ENCODE results near the gene BPIFA3.
A peak's percentile ranks its signal among the peaks of the same experiment; 100 is the strongest.

BPIFA3 gene

DNA sequence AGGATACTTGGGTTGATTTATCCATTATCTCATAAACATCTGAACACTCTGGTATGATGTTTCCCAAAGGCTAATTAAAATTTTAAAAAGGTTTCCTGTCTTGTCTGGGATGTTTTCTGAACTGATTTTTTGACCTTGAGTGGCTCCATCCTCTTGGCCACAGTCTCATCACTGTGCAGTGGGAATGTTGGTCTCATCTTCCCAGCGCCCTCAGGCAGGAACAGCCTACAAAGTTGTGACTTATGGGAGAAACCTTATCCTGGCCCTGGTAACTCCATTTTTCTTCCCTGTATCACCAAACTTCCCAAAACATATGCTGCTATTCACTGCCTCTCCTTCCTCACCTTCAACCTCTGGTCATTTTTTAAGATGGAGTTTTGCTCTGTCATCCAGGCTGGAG, 6.8 kb upstream of the BPIFA3 start:
- H3K4me2 ChIP-seq, result no peak overlapping the region
- no peak overlapping the region for H3K9ac ChIP-seq
- no peak for TF ChIP-seq Cebpa-rat (IDR thresholded peaks at IDR 0.05)
- no peaks in the 10 kb centered on the region for H3K27me3 ChIP-seq
- no peak overlapping the region for H3K27ac ChIP-seq
- no peaks in the 10 kb centered on the region for H3K4me1 ChIP-seq
- H3K36me3 ChIP-seq, result no peaks in the 10 kb centered on the region
- H3K4me3 ChIP-seq, result no peak overlapping the region
- H4K20me1 ChIP-seq, result no peaks in the 10 kb centered on the region; the same call in 1 of the 2 replicates
- no peaks in the 10 kb centered on the region for H3K9me3 ChIP-seq

DNA sequence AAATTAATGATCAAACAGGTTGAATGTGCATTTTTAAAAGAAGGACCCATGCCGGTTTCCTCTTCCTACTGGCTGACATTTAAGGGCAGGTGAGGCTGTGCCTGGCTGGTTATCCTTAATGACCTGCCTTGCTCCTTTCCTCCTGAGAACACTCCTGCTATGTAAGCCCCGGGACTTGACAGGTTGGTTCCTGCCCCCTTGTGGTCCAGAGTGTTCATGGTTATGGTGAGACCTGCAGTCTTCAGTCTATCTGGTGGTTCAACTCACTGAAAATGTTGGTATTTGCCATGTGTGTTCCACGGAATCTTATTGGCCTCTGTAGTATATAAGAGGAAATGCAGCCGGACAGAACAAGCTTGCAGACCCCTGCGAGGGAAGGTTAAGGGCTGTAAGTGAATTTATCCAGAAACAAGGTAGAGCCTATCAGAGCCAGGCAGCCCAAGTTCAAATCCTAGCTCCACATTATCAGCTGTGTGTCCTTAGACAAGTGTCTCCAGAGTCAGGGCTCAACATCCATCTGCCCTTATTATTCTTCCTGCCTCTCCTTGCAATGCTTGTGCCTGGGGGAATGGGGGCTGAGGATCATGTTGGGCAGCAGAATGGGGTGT, 5.2 kb upstream of the BPIFA3 start:
- H3K4me3 ChIP-seq, result no peak overlapping the region
- no peaks in the 10 kb centered on the region; the same call in 1 of the 2 replicates for H4K20me1 ChIP-seq
- no peaks in the 10 kb centered on the region for H3K4me1 ChIP-seq
- H3K27me3 ChIP-seq, result no peaks in the 10 kb centered on the region
- no peak overlapping the region for H3K4me2 ChIP-seq
- H3K9me3 ChIP-seq, result no peaks in the 10 kb centered on the region
- H3K9ac ChIP-seq, result no peak overlapping the region
- no peak for TF ChIP-seq Cebpa-rat (IDR thresholded peaks at IDR 0.05)
- no peaks in the 10 kb centered on the region for H3K36me3 ChIP-seq
- no peak overlapping the region for H3K27ac ChIP-seq

DNA sequence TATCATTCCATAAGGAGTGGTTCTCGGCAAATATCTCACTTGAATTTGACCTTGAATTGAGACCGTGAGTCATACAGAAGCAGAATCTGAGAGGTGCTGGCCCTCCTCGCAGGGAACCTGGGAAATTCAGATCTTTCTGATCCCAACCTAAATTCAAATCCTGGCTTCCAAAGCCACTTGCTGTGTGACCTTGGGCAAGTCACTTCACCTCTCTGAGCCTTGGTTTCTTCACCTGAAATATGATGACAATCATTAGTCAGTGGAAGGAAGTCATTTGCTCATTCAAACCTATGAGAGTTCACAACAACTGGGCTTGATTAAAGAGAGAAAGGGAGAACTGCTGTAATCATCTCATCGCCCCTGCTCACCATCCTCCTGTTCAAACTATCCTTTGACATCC, 7.2 kb downstream of the BPIFA3 start:
- Histone ChIP-seq H3K36me3 (no peaks in the 10 kb centered on the region), H3K9me3 (no peaks in the 10 kb centered on the region), H3K27ac (no peak overlapping the region), H3K9ac (no peak overlapping the region), H4K20me1 (no peaks in the 10 kb centered on the region), H3K27me3 (no peaks in the 10 kb centered on the region), H3K4me2 (no peak overlapping the region), H3K4me1 (peaks cover 7% of the 10 kb centered on the region), H3K4me3 (no peak overlapping the region)
- TF ChIP-seq Cebpa-rat (IDR thresholded peaks at IDR 0.05), result no peak

DNA sequence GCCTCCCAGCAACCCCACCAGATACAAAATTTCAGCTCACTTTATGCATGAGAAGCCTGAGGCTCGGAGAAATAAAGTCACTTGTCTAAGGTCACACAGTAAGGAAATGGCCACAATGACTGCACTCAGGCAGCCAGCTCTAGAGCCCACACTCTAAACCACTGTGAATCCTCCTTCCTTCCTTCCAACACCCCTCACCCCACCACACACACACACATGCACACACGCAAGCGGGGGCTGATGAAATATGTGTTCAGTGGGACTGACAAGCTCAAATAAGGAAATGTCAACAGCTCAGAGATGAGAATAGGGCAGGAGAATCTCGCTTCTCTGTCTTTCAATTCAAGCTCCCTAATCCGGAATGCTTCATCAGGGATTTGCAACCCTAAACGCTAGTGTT, 12.7 kb downstream of the BPIFA3 start:
- Histone ChIP-seq H3K9me3 (no peaks in the 10 kb centered on the region), H3K27me3 (no peaks in the 10 kb centered on the region), H3K9ac (peak overlapping the region; percentile 60; the same call in 1 of the 2 replicates), H3K36me3 (no peaks in the 10 kb centered on the region), H3K27ac (peak overlapping the region; percentile 73), H3K4me1 (peaks cover 46% of the 10 kb centered on the region), H3K4me2 (peak overlapping the region; percentile 82), H3K4me3 (peak overlapping the region; percentile 17; the same call in 1 of the 2 replicates), H4K20me1 (no peaks in the 10 kb centered on the region)
- peak; percentile 21; the same call in 1 of the 2 replicates for TF ChIP-seq Cebpa-rat (IDR thresholded peaks at IDR 0.05)

DNA sequence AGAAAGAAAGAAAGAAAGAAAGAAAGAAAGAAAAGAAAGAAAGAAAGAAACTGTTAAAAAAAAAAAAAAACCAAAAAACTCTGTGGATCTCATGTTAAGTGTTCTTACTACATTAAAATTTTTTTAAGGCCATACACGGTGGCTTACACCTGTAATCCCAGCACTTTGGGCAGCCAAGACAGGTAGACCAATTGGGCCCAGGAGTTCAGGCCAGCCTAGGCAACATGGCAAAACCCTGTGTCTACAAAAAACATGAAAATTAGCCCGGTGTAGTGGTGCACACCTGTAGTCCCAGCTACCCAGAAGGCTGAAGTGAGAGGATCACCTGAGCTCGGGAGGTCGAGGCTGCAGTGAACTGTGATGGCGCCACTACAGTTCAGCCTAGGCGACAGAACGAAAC, 14.1 kb downstream of the BPIFA3 start:
- Histone ChIP-seq H3K9me3 (no peaks in the 10 kb centered on the region), H3K36me3 (no peaks in the 10 kb centered on the region), H3K4me1 (peaks cover 46% of the 10 kb centered on the region), H3K9ac (no peak overlapping the region), H3K27ac (no peak overlapping the region), H4K20me1 (no peaks in the 10 kb centered on the region), H3K27me3 (no peaks in the 10 kb centered on the region), H3K4me3 (no peak overlapping the region), H3K4me2 (peak overlapping the region; percentile 51)
- TF ChIP-seq Cebpa-rat (IDR thresholded peaks at IDR 0.05), result no peak

DNA sequence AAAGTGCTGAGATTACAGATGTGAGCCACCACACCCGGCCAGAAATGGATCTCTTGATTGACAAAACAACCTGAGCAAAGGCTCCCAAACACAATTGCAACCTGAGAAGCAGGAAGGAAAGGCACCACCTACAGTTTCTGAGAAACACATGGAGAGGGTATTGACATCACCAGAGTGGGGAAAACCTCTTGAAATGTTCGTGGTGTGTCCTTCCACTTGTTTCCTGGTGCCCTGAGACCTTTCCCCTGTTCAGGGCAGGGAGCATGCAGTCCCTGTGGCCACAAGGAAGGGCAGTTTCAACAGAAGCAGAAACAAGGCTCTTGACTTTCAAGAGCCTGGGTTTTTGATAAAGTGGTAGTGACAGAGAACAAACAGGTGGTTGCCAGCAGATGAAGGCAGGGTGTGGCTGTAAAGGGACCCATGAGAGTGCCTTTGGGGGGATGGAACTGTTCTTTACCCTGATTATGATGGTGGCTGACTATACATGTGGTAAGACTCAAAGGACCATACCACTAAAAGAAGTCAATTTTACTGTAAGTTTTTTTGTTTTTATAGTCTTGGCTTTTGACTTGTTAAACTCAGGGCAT, 15.4 kb downstream of the BPIFA3 start:
- Histone ChIP-seq H3K4me3 (no peak overlapping the region), H3K27me3 (no peaks in the 10 kb centered on the region), H3K27ac (no peak overlapping the region), H3K36me3 (no peaks in the 10 kb centered on the region), H3K4me2 (no peak overlapping the region), H3K9me3 (no peaks in the 10 kb centered on the region), H3K9ac (no peak overlapping the region), H4K20me1 (no peaks in the 10 kb centered on the region), H3K4me1 (peaks cover 46% of the 10 kb centered on the region)
- TF ChIP-seq Cebpa-rat (IDR thresholded peaks at IDR 0.05), result no peak

DNA sequence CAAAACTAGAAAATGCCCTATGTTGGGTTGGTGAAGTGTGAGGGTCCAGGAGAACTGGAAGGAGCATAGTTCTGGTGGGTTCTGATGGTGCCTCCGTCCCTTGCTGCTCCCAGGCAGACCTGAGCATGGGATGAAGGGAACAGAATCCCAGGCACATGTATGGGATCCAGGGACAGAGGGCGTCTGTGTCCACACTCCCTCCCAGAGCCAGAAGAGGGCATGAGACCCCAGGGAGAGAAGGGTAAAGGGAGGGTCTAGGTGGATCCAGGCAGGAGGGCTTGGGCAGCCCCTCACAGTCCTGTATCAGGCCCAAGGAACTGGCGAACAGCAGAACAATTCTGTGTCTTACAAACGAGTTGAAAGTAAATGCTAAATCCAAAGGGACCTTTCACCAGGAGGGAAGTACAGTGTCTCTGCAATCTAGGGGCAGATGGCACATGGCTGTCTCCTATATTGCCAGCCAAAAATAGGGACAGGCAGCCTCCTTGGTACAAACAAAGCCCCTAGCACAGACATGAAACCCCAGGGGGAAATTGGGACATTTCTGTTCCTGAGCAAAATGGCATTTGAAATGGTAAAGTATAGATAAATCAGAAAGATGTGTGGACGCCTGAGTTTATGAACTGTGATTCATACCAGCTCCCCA, 16.1 kb downstream of the BPIFA3 start:
- Histone ChIP-seq H4K20me1 (no peaks in the 10 kb centered on the region), H3K9me3 (no peaks in the 10 kb centered on the region)
- no peak for TF ChIP-seq Cebpa-rat (IDR thresholded peaks at IDR 0.05)

DNA sequence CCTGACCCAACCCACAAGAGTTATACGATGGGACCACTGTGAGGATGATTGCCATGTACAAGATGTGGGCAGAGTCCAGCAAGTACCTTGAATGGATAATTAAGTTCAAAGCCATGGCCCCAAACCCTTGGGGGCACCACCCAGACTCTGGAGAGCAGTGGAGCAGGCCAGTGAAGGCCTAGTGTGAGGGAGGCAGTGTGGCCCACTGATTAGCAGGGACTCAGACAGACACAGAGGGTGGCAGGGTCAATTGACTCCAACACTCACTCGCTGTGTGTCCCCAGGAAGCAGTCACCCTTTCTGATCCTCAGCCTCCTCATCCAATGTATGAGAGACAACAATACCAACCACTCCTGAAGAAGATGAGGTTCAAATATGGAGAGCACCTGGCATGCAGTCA, 16.9 kb downstream of the BPIFA3 start:
- TF ChIP-seq Cebpa-rat (IDR thresholded peaks at IDR 0.05), result no peak
- H3K9me3 ChIP-seq, result no peaks in the 10 kb centered on the region

More for the DNA sequence above, 16.1 kb downstream of the BPIFA3 start:
- Histone ChIP-seq H3K4me2 (peak overlapping the region; percentile 32), H3K9ac (no peak overlapping the region), H3K27me3 (no peaks in the 10 kb centered on the region), H3K4me3 (no peak overlapping the region), H3K27ac (no peak overlapping the region), H3K36me3 (no peaks in the 10 kb centered on the region), H3K4me1 (peaks cover 46% of the 10 kb centered on the region)

DNA sequence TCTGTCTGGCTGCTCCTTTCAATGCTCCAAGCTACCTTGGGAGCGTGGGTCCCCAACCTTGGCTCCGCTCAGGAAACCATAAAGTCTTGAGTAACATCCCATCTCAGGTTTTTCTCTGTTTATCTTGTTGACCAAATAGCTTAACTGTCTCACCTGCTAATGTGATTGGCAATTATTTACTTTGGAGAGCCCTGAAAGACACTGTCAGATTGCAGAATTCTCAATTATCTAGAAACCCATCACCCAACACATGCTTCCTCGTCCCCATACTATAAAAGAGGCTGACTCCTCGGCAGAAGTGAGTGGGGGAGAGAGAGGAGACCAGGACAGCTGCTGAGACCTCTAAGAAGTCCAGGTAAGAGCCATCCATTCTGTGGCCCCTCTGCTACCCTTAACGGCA, 18.5 kb downstream of the BPIFA3 start, which contains the start of gene BPIFA1:
Gene BPIFA1, plus strand, starts transcription at position 301 of the 400 bp plus-strand sequence. CDS start 1,716 bp downstream, outside the sequence.
- no peaks in the 10 kb centered on the region for H4K20me1 ChIP-seq
- no peaks in the 10 kb centered on the region for H3K36me3 ChIP-seq
- H3K9ac ChIP-seq, result no peak within 1 kb of the TSS
- H3K4me2 ChIP-seq, result no peak within 1 kb of the TSS
- H3K9me3 ChIP-seq, result no peaks in the 10 kb centered on the region
- H3K27ac ChIP-seq, result no peak within 1 kb of the TSS
- peaks cover 26% of the 10 kb centered on the region for H3K4me1 ChIP-seq
- no peaks in the 10 kb centered on the region for H3K27me3 ChIP-seq
- no peak within 1 kb of the TSS for H3K4me3 ChIP-seq
- TF ChIP-seq Cebpa-rat (IDR thresholded peaks at IDR 0.05), result no peak

More for the DNA sequence above, 16.9 kb downstream of the BPIFA3 start:
- Histone ChIP-seq H3K27ac (no peak overlapping the region), H3K27me3 (no peaks in the 10 kb centered on the region), H3K4me1 (peaks cover 43% of the 10 kb centered on the region), H3K4me3 (no peak overlapping the region), H3K4me2 (peak overlapping the region; percentile 32), H4K20me1 (no peaks in the 10 kb centered on the region), H3K9ac (no peak overlapping the region), H3K36me3 (no peaks in the 10 kb centered on the region)

DNA sequence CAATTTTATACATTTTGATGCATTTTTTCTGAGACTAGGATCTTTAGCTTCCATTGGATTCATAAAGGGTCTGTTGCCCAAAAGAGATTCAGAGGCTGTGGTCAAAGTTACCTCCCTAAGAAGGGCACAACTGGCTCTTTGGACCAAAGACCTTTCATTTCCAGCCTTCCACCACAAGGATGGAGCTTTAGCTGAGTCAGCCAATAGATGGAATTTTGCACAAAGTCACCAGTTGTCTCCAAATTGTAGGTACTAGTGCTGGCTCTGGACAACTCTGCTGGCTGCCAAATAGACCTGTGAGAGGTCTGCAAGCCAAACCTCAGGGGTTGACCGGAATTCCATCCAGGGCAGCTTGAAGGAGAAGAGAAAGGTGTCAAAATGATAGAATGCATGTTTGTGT, 19.2 kb downstream of the BPIFA3 start:
- Histone ChIP-seq H3K4me2 (no peak overlapping the region), H3K27ac (no peak overlapping the region), H3K4me3 (no peak overlapping the region), H3K4me1 (peaks cover 20% of the 10 kb centered on the region), H4K20me1 (no peaks in the 10 kb centered on the region), H3K27me3 (no peaks in the 10 kb centered on the region), H3K9me3 (no peaks in the 10 kb centered on the region), H3K36me3 (no peaks in the 10 kb centered on the region), H3K9ac (no peak overlapping the region)
- TF ChIP-seq Cebpa-rat (IDR thresholded peaks at IDR 0.05), result no peak
